ENCODE results near the gene ADAMTS3. TPM values are rescaled to one million over a fixed set of nuclear protein-coding genes. Genes with fewer than 3 reads are reported as not detected.
A peak's percentile ranks its signal among the peaks of the same experiment; 100 is the strongest.

ADAMTS3 gene
- total RNA-seq, 4 donors from 2014 or later: 3.8 to 5.3 (median 4.5) TPM

DNA sequence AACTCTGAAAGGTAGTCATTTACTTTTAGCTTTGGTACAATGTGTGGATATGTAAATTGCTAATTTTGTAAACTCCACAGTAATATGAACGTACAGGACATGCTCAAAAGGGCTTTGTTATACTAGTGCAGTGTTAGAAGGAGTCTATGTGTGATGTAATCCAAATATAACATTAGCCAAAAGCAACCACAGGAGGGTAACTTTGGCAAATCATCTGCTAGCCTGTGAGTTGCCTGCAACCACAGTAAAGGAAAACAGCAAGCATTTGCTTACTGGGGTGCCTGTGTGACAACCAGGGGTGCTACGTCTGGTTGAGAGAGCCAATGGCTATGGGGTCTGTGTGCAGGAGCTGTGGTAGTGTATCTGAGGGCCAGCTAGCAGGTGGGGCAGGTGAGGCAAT, 245.8 kb downstream of the ADAMTS3 start:
- H3K27ac ChIP-seq: no peak overlapping the region
- TF ChIP-seq CTCF (IDR thresholded peaks at IDR 0.05): no peak
- TF ChIP-seq POLR2A (IDR thresholded peaks at IDR 0.05): no peak
- no peaks in the 10 kb centered on the region for H3K9me3 ChIP-seq
- H3K27me3 ChIP-seq: no peaks in the 10 kb centered on the region
- WGBS, 2 donors: 73 to 88% methylated on average over 2 of the region's 2 CpGs
- no peaks in the 10 kb centered on the region for H3K36me3 ChIP-seq
- no peak for DNase-seq
- intact Hi-C loops (cut with DNase I): loop anchor here (10.0 kb wide), 1 partner anchor 142 kb away; no protein-coding TSS in a partner anchor
- no peak overlapping the region for H3K4me3 ChIP-seq (replicated peaks in 1 of 3)
- H3K4me1 ChIP-seq: peaks cover 7 to 20% of the 10 kb centered on the region in 2 donors

- H3K4me1 ChIP-seq: peaks cover 7 to 20% of the 10 kb centered on the region in 2 donors
- no peaks in the 10 kb centered on the region for H3K27me3 ChIP-seq
- intact Hi-C loops (cut with DNase I): loop anchor here (10.0 kb wide), 1 partner anchor 144 kb away; no protein-coding TSS in a partner anchor
- no peak for TF ChIP-seq POLR2A (IDR thresholded peaks at IDR 0.05)
- TF ChIP-seq CTCF (IDR thresholded peaks at IDR 0.05): no peak
- no peak for DNase-seq
- H3K4me3 ChIP-seq (replicated peaks in 1 of 3): no peak overlapping the region
- H3K9me3 ChIP-seq: no peaks in the 10 kb centered on the region
- no peak overlapping the region for H3K27ac ChIP-seq
- H3K36me3 ChIP-seq: no peaks in the 10 kb centered on the region
- 86 to 89% methylated on average over 6 of the region's 6 CpGs for WGBS, 2 donors
These were observed 248.6 kb downstream of the ADAMTS3 start for GRCh38 chr4:72320223-72320948.

- H3K27ac ChIP-seq: no peak overlapping the region
- no peaks in the 10 kb centered on the region for H3K27me3 ChIP-seq
- DNase-seq: peak in 1 of 2 donors; percentile 2
- 21 to 45% methylated on average over 4 of the region's 4 CpGs for WGBS, 2 donors
- no peak overlapping the region for H3K4me3 ChIP-seq (replicated peaks in 1 of 3)
- intact Hi-C loops (cut with DNase I): loop anchor here (10.0 kb wide), 1 partner anchor 145 kb away; no protein-coding TSS in a partner anchor
- H3K4me1 ChIP-seq: peaks cover 7 to 21% of the 10 kb centered on the region in 2 donors
- H3K36me3 ChIP-seq: no peaks in the 10 kb centered on the region
- no peaks in the 10 kb centered on the region for H3K9me3 ChIP-seq
- no peak for TF ChIP-seq POLR2A (IDR thresholded peaks at IDR 0.05)
- no peak for TF ChIP-seq CTCF (IDR thresholded peaks at IDR 0.05)
These were observed 249.4 kb downstream of the ADAMTS3 start for GRCh38 chr4:72319601-72320021.

- TF ChIP-seq CTCF (IDR thresholded peaks at IDR 0.05): no peak
- TF ChIP-seq POLR2A (IDR thresholded peaks at IDR 0.05): no peak
- Histone ChIP-seq H3K36me3 (no peaks in the 10 kb centered on the region), H3K4me1 (peaks cover 14 to 31% of the 10 kb centered on the region in 2 donors), H3K27ac (no peak overlapping the region), H3K4me3 (replicated peaks in 1 of 3) (no peak overlapping the region), H3K9me3 (no peaks in the 10 kb centered on the region), H3K27me3 (no peaks in the 10 kb centered on the region)
- DNase-seq: peak in 1 of 2 donors; percentile 2
- WGBS, 2 donors: 75 to 77% methylated on average over 7 of the region's 7 CpGs
- intact Hi-C loops (cut with DNase I): no loop called here
These were observed 250.4 kb downstream of the ADAMTS3 start for GRCh38 chr4:72318421-72319170.

GRCh38 chr4:72314869-72315268, 254.2 kb downstream of the ADAMTS3 start:
- intact Hi-C loops (cut with DNase I): no loop called here
- Histone ChIP-seq H3K27ac (no peak overlapping the region), H3K4me1 (peaks cover 32 to 47% of the 10 kb centered on the region in 2 donors), H3K27me3 (no peaks in the 10 kb centered on the region), H3K9me3 (no peaks in the 10 kb centered on the region), H3K36me3 (no peaks in the 10 kb centered on the region), H3K4me3 (replicated peaks in 1 of 3) (no peak overlapping the region)
- peak; percentile 55 to 57 for DNase-seq
- TF ChIP-seq POLR2A (IDR thresholded peaks at IDR 0.05): no peak
- no peak for TF ChIP-seq CTCF (IDR thresholded peaks at IDR 0.05)

Data from thyroid gland (tissue), 4 donors.